Measurements from ENCODE around the gene SSBP4.
"Not testable (repeated sequence)": the region's sequence is repeated elsewhere in the genome, so short reads cannot be mapped to it uniquely, and the experiment has no call there.

SSBP4 gene

GRCh38 chr19:18396471-18397241, 22.5 kb upstream of the SSBP4 start:
- no peak for DNase-seq

DNA sequence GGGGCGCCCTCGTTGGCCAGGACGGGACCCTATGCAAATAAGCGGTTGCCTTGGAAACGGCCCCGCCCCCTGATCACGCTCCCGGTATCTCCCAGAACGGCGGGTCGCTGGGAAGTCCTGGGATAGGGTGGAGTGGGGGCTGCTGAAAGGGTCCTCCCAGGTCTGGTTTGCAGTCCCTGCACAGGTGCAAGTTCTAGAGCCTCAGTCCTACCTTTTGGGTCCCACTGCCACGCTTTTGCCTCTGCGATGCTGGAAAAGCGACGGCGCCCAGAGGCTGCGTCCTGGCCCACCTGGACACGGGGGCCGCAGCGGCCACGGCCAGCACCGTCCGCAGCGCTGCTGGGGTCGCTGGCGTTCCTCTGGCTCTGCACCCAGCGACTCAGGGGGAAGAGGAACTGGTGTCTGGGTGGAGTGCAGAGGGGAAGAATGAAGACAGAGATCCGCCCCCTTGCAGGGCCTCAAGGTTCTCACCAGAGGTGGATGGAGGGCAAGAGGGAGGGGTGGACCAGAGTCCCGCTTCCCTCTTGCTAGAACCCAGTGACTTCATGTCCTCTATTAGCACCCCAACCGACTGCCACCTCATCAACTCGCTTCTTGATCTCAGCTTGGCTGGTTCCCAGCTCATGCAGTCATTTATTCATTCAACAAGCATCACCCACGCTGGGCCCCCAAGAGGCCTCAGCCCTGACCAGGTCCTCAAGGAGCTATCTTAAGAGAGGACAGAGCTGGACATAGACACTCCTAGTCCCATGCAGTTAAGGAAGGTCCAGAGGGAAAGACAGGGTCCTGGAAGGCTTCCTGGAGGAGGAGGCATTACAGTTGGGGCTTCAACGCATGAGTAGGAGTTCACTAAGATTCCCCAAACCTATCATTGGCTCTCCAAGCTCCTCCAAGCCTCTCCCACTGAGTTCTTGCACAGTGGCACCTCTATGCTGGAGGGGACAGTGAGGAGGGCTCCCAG, 21.7 kb upstream of the SSBP4 start, which contains the start of gene LRRC25:
Gene LRRC25, minus strand, starts transcription at position 381 of the 961 bp plus-strand sequence. CDS start 659 bp downstream, outside the sequence.
- no peak for DNase-seq

DNA sequence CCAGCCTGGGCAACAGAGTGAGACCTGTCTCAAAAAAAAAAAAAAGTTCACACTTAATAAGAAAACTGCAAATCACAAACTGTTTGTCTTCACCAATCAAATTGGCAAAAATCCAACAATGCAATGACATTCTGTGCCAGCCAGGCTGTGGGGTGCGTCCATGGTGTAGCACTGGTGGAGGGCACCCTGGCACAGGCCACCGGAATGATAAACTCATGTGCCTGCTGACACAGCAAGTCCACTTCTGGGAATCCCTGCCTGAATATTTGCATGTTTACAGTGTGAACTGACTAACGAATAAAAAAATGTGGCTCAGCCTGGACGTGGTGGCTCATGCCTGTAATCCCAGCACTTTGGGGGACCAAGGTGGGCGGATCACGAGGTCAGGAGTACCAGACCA, 20.2 kb upstream of the SSBP4 start:
- no peak for DNase-seq

- no peak for DNase-seq
Measured at GRCh38 chr19:18401580-18402112, 17.6 kb upstream of the SSBP4 start.

GRCh38 chr19:18402455-18403248, 16.5 kb upstream of the SSBP4 start:
- not testable (repeated sequence) for DNase-seq

DNA sequence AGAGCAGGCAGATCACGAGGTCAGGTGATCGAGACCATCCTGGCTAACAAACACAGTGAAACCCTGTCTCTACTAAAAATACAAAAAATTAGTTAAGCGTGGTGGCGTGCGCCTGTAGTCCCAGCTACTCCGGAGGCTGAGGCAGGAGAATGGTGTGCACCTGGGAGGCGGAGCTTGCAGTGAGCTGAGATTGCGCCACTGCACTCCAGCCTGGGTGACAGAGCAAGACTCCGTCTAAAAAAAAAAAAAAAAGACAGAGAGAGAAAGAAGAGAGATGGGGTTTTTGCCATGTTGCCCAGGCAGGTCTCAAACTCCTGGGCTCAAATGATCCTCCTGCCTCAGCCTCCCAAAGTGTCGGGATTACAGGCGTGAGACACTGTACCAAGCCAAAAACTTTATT, 13.4 kb upstream of the SSBP4 start:
- DNase-seq: not testable (repeated sequence)

GRCh38 chr19:18406749-18407148, 12.4 kb upstream of the SSBP4 start:
- no peak for DNase-seq

DNA sequence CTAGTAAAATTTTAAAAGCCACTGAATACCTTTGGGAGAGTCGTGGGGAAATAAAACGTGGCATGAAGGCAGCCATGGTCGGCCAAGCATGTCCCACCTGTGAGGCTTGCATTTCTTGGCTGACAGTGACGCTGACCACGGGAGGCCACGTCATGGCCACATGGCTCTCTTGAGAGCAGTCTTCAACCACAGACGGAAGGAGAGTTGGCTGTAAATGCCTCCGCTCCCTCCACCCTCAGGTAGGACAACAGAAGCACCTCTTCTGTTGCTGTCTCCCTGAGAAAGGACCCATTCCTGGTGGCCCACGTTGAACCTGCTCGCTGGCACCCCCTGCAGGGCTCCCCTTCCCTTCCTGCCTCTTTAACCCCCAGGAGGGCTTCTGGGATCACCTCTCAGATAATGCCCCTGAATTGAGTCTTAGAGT, 11.1 kb upstream of the SSBP4 start:
- no peak for DNase-seq

DNA sequence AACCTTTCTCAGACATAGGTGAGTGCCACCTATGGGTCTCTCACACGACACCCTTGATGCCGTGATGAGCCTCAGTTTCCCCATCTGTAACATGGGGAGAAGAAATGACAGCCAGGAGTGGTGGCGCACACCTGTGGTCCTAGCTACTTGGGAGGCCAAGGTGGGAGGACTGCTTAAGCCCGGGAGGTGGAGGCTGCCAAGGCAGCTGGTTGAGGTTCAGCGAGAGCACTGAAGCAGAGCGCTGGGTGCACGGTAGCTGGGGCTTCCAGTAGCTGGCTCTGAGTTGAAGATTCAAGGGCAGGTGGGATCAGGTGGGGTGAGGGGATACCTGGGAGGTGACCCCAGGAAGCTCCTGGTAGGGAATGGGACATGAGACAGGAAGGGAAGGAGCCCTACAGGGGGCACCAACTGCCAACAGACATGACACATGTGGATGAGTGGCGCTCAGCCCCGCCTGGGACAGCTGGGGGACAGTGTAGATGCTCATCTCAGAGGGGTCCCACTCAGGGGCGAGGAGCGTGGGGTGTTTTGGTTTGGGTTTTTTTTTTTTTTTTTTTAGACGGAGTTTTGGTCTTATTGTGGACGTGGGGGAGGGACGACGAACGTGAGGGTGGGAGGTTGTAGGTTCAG, 6.5 kb upstream of the SSBP4 start:
- DNase-seq: no peak

GRCh38 chr19:18414504-18415177, 4.6 kb upstream of the SSBP4 start:
- DNase-seq: peak; percentile 9

DNA sequence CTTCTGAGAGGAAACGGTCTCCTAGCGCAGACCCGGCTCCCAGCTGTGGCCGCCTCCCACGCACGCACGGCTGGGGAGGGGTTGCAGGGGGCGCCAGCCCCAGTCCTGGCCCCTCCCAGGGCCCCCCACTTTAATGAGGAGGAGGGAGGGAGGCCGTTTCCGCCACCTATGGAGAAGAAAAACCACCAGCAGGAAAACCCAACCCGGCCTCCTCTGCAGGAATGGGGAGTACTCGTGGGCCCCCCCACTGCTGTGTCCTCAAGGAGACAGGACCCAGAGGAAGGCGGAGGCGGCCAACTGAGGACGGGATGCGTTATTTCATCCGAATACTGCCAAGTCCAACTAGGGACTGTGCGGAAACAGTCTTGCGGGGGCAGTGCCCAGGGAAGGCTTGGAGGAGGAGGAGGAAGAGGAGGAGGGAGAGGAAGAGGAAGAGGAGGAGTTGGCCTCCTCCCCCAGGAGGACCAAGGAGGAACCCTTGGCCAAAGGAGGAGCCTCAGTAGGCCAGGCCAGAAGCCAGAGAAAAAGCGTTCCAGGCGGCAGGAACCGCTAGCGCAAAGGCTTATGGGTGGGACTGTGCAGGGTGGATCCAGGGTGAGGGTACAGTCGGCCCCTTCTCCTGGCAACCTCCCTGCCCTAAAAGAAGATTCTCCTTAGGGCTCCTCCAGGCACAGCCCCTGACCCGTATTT, 3.9 kb upstream of the SSBP4 start:
- no peak for DNase-seq

DNA sequence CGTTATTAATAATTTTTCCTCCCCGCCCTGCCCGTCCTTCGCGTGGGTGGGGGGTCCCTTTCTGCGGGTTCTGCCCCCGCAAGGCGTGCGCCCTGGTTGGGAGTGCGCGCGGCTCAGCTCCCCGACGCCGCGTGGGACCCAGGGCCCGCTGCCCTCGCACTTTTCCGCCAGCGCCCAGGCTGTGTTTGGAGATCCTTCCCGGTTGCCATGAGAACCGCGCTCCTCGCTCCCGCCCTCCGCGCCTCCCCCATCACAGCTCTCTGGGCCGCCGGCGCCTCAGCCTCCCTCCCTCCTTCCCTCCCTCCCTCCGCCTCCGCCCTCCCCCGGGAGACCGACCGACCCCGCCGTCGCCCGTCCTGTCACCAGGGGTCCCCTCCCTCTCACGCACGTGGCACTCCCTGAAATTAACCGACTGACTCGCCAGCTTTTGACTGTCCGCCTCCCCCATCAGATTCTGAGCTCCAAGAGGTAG, 2.4 kb upstream of the SSBP4 start:
- peak; percentile 59 for DNase-seq

DNA sequence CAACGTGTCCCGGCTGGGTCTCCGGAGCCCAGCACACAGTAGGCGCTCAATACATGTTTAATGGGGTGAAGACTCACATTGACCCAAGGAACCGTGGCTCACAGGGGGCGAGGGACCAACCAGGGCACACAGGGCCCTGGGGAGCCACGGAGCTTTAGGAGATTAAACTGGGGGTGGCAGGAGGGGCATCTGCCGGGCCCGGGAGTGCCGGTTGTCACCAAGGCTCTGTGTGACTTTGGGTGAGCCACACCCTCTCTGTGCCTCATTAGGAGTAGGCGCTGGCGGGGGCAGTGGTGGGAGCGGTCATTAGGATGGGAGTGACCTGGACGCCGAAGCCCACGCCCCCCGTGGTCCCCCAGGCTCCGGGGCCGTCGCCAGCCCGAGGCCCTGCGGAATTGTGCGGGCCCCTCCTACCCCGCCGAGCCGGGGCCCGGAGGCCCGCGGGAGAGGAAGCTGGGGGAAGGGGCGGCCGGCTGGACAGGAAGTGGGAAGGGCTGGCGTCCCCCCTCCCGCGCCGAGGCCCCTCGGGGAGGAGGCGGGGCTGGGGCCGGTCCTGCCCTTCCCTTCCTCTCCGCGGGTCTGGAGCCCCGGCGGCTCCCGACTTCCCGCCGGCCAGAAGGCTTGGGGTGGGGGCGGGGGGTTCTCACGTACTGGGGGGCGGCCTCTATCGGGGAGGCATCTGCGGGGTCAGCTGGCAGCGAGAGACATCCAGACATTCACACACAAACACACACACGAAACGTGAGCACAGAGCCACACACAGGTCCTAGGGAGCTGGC, 1.8 kb upstream of the SSBP4 start:
- DNase-seq: peak; percentile 28

DNA sequence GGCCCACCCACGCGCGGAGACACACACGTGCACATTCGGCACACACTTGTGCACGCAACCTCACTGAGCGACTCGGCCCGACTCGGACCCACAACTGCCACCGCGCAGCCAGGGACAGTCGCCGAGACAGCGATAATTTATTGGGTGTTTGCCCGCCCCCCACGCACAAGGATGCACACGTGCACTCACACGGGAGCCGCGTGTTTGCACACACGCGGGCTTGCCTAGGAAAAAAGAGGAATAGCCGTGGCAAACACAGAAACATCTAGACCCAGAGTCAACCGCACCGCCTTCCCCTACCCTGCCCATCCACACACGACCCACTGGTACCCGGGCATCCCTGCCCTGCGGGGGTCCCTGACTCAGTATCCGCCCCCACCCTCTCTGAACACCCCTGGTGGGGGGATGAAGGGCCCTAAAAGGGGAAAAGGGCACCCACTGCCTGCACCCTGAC, 1.1 kb upstream of the SSBP4 start:
- no peak for DNase-seq

DNA sequence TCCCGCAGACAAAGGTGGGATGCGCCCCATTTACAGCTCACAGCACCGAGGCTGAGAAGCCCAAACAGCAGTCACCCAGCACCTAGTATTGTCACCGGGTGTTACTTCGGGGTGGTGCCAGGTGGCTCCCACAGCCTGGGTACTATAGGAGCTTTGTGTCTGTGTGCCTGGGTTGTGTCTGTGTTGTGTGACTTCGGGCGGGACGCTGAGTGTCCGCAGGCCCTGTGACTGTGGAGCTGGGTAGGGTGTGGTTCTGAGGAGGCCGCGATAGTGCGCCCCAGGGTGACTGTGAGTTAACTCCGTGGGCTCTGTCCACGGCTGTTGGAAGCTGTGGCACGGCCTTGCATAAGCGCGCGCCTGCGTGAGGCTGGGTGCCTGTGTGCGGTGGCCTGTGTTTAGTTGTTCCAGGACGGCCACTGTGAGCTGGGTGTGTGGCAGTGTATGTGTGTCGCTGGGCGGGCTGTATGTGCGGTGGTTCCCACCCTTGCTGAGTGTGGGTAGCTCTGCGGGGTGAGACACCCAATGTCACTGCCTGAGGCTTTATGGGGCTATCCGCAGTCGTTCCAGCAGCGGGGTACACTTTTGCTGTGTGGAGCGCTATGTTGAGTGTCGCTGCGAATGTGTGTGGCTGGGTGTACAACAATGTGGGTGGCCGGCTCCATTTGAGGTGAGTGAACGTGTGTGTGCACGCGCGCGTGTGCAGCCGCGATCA, 559 bp upstream of the SSBP4 start:
- peak; percentile 6 for DNase-seq

GRCh38 chr19:18419699-18420460, 682 bp downstream of the SSBP4 start:
- DNase-seq: no peak

DNA sequence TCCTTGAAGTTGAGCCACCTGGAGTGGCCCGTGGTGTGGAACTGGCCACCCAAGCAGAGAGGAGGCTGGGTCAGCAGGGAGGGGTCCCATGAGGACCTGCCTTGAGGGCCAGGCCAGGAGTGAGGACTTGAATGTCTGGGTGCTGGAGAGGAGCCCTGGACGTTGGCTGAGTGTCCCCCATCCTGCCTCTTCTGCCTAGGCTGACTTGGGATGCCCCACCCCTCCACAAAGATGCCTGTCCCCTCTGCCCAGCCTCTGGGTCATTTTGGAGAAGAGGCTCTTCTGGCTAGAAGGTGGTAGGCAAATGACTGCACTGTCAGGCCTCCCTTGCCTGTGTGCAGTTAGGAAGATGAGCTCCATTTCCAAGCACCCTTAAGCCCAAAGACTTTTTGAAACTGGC, 1.7 kb downstream of the SSBP4 start:
- DNase-seq: no peak

DNA sequence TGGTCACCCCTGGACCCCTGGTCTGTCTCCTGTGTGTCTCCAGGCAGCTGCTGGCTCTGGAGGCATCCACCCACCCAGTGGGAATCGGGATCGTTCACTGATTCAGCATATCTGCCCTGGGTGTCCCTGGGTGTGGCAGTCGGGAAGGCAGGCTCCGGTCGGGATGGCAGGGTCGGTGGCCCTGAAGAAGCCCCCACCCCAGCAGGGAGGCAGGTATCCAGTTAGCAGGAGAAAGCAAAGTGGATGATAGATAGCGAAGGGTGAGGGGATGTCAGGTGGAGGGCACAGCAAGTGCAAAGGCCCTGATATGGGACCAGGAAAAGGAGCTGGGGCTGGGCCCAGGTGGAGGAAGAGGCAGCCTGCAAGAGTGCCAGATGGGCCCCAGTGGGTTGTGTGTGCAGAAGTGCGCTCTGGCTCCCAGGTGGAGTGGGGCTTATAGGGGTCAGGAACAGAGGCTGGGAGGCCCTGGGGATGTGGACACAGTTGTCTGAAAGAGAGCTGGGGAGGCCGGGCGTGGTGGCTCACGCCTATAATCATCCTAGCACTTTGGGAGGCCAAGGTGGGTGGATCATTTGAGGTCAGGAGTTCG, 2.3 kb downstream of the SSBP4 start:
- DNase-seq: no peak
